ENCODE results near the gene GTPBP4.

DNA sequence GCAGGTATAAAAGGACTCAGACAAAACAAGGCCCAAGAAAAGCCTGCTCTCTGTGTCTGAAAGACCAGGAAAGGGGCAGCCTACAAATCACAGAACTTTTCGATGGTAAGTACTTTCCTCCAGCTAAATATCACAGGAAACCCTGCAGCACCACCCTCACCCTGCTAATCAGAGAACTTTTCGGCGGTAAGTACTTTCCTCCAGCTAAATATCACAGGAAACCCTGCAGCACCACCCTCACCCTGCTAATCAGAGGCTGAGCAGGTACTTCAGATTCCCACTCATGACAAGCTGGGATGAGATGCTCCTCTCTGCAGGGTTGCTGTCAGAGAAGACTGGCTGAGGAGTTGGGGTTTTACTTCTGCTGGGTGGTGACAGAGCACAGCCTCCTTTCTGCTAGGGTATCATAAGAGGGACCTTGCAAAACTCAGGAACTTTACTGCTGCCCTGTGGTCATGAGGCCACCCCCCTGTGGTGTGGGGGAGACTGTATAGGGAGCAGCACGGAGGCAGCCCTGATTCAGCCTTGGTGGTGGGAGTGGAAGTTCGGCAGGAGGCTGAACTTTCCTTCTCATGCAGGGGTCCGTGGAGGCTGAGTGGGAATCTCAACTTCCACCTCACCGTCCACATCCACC is 75.1 kb downstream of the GTPBP4 start:
- TF ChIP-seq, protein P1, sequence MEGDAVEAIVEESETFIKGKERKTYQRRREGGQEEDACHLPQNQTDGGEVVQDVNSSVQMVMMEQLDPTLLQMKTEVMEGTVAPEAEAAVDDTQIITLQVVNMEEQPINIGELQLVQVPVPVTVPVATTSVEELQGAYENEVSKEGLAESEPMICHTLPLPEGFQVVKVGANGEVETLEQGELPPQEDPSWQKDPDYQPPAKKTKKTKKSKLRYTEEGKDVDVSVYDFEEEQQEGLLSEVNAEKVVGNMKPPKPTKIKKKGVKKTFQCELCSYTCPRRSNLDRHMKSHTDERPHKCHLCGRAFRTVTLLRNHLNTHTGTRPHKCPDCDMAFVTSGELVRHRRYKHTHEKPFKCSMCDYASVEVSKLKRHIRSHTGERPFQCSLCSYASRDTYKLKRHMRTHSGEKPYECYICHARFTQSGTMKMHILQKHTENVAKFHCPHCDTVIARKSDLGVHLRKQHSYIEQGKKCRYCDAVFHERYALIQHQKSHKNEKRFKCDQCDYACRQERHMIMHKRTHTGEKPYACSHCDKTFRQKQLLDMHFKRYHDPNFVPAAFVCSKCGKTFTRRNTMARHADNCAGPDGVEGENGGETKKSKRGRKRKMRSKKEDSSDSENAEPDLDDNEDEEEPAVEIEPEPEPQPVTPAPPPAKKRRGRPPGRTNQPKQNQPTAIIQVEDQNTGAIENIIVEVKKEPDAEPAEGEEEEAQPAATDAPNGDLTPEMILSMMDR (IDR thresholded peaks at IDR 0.05), result no peak
- TF ChIP-seq, protein P2, sequence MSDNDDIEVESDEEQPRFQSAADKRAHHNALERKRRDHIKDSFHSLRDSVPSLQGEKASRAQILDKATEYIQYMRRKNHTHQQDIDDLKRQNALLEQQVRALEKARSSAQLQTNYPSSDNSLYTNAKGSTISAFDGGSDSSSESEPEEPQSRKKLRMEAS (CRISPR knock-in tag; IDR thresholded peaks at IDR 0.05), result no peak
- no peak for TF ChIP-seq TEAD4 (CRISPR knock-in tag; IDR thresholded peaks at IDR 0.05)
- TF ChIP-seq, protein P3, sequence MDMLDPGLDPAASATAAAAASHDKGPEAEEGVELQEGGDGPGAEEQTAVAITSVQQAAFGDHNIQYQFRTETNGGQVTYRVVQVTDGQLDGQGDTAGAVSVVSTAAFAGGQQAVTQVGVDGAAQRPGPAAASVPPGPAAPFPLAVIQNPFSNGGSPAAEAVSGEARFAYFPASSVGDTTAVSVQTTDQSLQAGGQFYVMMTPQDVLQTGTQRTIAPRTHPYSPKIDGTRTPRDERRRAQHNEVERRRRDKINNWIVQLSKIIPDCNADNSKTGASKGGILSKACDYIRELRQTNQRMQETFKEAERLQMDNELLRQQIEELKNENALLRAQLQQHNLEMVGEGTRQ (CRISPR knock-in tag; IDR thresholded peaks at IDR 0.05), result no peak
- TF ChIP-seq ZNF671 (CRISPR knock-in tag; IDR thresholded peaks at IDR 0.05), result no peak
- TF ChIP-seq, protein P4, sequence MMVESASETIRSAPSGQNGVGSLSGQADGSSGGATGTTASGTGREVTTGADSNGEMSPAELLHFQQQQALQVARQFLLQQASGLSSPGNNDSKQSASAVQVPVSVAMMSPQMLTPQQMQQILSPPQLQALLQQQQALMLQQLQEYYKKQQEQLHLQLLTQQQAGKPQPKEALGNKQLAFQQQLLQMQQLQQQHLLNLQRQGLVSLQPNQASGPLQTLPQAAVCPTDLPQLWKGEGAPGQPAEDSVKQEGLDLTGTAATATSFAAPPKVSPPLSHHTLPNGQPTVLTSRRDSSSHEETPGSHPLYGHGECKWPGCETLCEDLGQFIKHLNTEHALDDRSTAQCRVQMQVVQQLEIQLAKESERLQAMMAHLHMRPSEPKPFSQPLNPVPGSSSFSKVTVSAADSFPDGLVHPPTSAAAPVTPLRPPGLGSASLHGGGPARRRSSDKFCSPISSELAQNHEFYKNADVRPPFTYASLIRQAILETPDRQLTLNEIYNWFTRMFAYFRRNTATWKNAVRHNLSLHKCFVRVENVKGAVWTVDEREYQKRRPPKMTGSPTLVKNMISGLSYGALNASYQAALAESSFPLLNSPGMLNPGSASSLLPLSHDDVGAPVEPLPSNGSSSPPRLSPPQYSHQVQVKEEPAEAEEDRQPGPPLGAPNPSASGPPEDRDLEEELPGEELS (CRISPR knock-in tag; IDR thresholded peaks at IDR 0.05), result no peak

Measured in WTC11 (cell line).